OCI-LY1 (cell line): Measurements from ENCODE around the gene MYO5B.

Source experiments
- H2AFZ ChIP-seq: fragments of 200-600 bp; sonication (generic), shearing (Covaris generic); 2 replicates; pipeline ENCODE4 v1.6.0; 2014; ENCODE audit warnings: antibody characterized with exemption, mild to moderate bottlenecking, low read length
- H3F3A ChIP-seq: fragments of 200-600 bp; sonication (generic), shearing (Covaris generic); 2 replicates; pipeline ENCODE4 v1.6.0; 2014; ENCODE audit warnings: mild to moderate bottlenecking, antibody characterized with exemption, low read length, moderate library complexity; ENCODE audit not compliant: insufficient read depth
- H3K27ac ChIP-seq: fragments of 200-600 bp; sonication (generic); 2 replicates; pipeline ENCODE4 v1.5.1; 2014; ENCODE audit warnings: low read length, mixed run types, mild to moderate bottlenecking, low read depth; ENCODE audit not compliant: poor library complexity, severe bottlenecking
- H3K27me3 ChIP-seq: fragments of 200-600 bp; sonication (generic); 2 replicates; pipeline ENCODE4 v1.6.0; 2014; ENCODE audit warnings: antibody characterized with exemption, mild to moderate bottlenecking, low read length, moderate library complexity; ENCODE audit not compliant: insufficient read depth
- H3K36me3 ChIP-seq: fragments of 200-600 bp; sonication (generic); 2 replicates; pipeline ENCODE4 v1.6.1; 2014; ENCODE audit warnings: mild to moderate bottlenecking, antibody characterized with exemption, low read length, moderate library complexity, mixed read lengths; ENCODE audit not compliant: insufficient read depth
- H3K4me1 ChIP-seq: fragments of 200-600 bp; sonication (generic); 2 replicates; pipeline ENCODE4 v1.5.1; 2014; ENCODE audit warnings: mild to moderate bottlenecking, low read length, moderate library complexity; ENCODE audit not compliant: insufficient read depth, severe bottlenecking
- H3K4me2 ChIP-seq: fragments of 200-600 bp; sonication (generic), shearing (Covaris generic); 2 replicates; pipeline ENCODE4 v1.6.1; 2014; ENCODE audit warnings: low read length
- H3K4me3 ChIP-seq: fragments of 200-600 bp; sonication (generic); 2 replicates; pipeline ENCODE4 v1.5.1; 2014; ENCODE audit warnings: low read length, low read depth, mild to moderate bottlenecking, mixed read lengths; ENCODE audit not compliant: poor library complexity, severe bottlenecking
- H3K79me2 ChIP-seq: fragments of 200-600 bp; shearing (Covaris generic); 2 replicates; pipeline ENCODE4 v1.6.1; 2016; ENCODE audit warnings: mixed run types, low read length, mixed read lengths; ENCODE audit not compliant: insufficient read depth
- H3K9ac ChIP-seq: fragments of 200-600 bp; sonication (generic), shearing (Covaris generic); 2 replicates; pipeline ENCODE4 v1.6.1; 2014; ENCODE audit warnings: mild to moderate bottlenecking, low read length, mixed read lengths
- H3K9me2 ChIP-seq: fragments of 200-600 bp; sonication (generic), shearing (Covaris generic); 2 replicates; pipeline ENCODE4 v1.6.1; 2014; ENCODE audit warnings: low read depth, mild to moderate bottlenecking, low read length, mixed read lengths
- H3K9me3 ChIP-seq: fragments of 200-600 bp; shearing (Covaris generic); 2 replicates; pipeline ENCODE4 v1.6.1; 2014; ENCODE audit warnings: low read length, mixed read lengths
- H4K20me1 ChIP-seq: fragments of 200-600 bp; sonication (generic), shearing (Covaris generic); 2 replicates; pipeline ENCODE4 v1.6.0; 2016; ENCODE audit warnings: mild to moderate bottlenecking, low read length; ENCODE audit not compliant: insufficient read depth
- CTCF ChIP-seq: fragments of 200-600 bp; sonication (generic), shearing (Covaris generic); IDR thresholded peaks from 2 replicates; pipeline ENCODE4 v1.5.1; 2017; ENCODE audit warnings: mild to moderate bottlenecking, antibody characterized with exemption, low read length, moderate library complexity, mixed read lengths
- EZH2 ChIP-seq: fragments of 200-600 bp; sonication (generic), shearing (Covaris generic); IDR thresholded peaks from 2 replicates; pipeline ENCODE4 v1.8.0; 2017; ENCODE audit warnings: borderline replicate concordance, mixed run types, mild to moderate bottlenecking, antibody characterized with exemption, low read length, moderate library complexity, mixed read lengths

Gene MYO5B

GRCh38 chr18:50154420-50154819, 40.5 kb downstream of the MYO5B start:
- H3K79me2 ChIP-seq = no peaks in the 10 kb centered on the region
- TF ChIP-seq CTCF (no peak), EZH2 (no peak)
- no peak overlapping the region for H2AFZ ChIP-seq
- H3K27me3 ChIP-seq = no peaks in the 10 kb centered on the region
- no peaks in the 10 kb centered on the region for H3K9me2 ChIP-seq
- H3K4me2 ChIP-seq = no peak overlapping the region
- H3F3A ChIP-seq = no peaks in the 10 kb centered on the region
- no peak overlapping the region for H3K27ac ChIP-seq
- H3K36me3 ChIP-seq = no peaks in the 10 kb centered on the region
- H3K9ac ChIP-seq = no peak overlapping the region
- no peaks in the 10 kb centered on the region for H4K20me1 ChIP-seq
- H3K4me1 ChIP-seq = no peaks in the 10 kb centered on the region
- H3K9me3 ChIP-seq = no peaks in the 10 kb centered on the region
- H3K4me3 ChIP-seq = no peak overlapping the region

- Histone ChIP-seq H3K4me2 (no peak overlapping the region), H4K20me1 (no peaks in the 10 kb centered on the region), H3K27ac (no peak overlapping the region), H2AFZ (no peak overlapping the region), H3K9me3 (no peaks in the 10 kb centered on the region), H3K9ac (no peak overlapping the region), H3K27me3 (no peaks in the 10 kb centered on the region), H3K36me3 (no peaks in the 10 kb centered on the region), H3K4me1 (no peaks in the 10 kb centered on the region), H3K4me3 (no peak overlapping the region), H3F3A (no peaks in the 10 kb centered on the region), H3K9me2 (no peaks in the 10 kb centered on the region), H3K79me2 (no peaks in the 10 kb centered on the region)
- TF ChIP-seq CTCF = no peak
- TF ChIP-seq EZH2 = no peak
Measured at GRCh38 chr18:50152900-50153299, 42.0 kb downstream of the MYO5B start.

GRCh38 chr18:50151926-50152325, 43.0 kb downstream of the MYO5B start:
- Histone ChIP-seq H3K4me3 (no peak overlapping the region), H3K27me3 (no peaks in the 10 kb centered on the region), H3K79me2 (no peaks in the 10 kb centered on the region), H3K9ac (no peak overlapping the region), H2AFZ (no peak overlapping the region), H3K36me3 (no peaks in the 10 kb centered on the region), H4K20me1 (no peaks in the 10 kb centered on the region), H3K4me2 (no peak overlapping the region), H3K9me2 (no peaks in the 10 kb centered on the region), H3K27ac (no peak overlapping the region), H3K9me3 (no peaks in the 10 kb centered on the region), H3K4me1 (no peaks in the 10 kb centered on the region), H3F3A (no peaks in the 10 kb centered on the region)
- TF ChIP-seq EZH2 = no peak
- no peak for TF ChIP-seq CTCF
